Stimulated activated CD4-positive, alpha-beta T cell treated with anti-CD3 and anti-CD28 coated beads, Interleukin-1b, Interleukin-23, amount 100 ng/mL, for 1 hour (primary cell): ENCODE data around the gene CFAP100.

Source experiments
- DNase-seq, 2 donors: peaks; one replicate each; pipeline ENCODE4 v3.0.0-alpha.2; 2020; ENCODE audit warnings: low read depth in 2 of 2

The CFAP100 gene

DNA sequence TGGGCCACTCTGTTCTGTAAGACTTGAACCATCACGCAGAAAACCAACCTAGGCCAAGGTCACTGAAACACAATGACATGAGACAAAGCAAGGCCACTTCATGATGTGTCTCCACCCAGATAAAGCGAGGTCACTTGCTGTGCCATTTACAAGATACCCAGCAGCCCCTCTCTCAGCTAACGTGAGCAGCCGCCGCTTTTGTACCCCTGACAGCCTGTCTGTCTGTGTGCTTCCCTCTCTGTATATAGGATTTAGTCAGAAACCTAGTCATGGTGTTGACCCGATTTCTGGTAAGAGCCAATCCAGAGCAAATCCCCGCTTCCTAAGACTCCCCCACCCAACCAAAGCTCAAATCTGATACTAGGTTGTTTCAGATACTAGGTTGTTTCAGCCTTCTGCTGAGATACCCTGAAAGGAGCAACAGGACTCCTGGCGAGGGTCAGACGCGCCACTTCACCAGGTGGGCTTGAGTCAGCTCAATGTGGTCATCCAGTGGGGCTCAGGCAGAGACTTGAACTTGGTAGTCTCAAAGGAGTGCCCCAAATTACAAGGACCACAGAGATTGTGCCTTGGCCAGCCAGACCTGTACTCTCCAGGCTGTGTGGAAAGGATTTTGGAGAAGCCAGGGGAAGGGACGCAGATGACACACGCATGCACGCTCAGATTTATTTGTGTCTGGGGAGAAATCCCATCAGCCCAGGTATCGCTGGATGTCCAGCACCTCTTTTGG, 84.0 kb downstream of the CFAP100 start:
- no peak for DNase-seq

DNA sequence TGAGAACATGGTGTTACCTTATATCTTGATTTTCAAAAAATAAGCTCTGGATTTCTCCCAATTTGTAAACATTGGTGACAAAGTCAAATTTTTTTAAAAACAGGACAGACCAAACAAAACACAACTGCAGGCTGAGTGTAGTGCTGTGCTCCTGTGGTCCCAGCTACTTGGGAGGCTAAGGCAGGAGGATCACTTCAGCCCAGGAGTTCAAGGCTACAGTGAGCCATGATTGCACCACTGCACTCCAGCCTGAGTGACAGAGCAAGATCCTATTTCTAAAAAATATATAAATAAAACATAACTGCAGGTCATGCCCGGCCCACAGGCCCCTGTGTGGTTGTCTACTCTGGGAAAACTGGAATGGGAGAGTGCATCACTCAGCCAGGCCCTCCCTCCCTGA, 84.9 kb downstream of the CFAP100 start:
- no peak for DNase-seq

DNA sequence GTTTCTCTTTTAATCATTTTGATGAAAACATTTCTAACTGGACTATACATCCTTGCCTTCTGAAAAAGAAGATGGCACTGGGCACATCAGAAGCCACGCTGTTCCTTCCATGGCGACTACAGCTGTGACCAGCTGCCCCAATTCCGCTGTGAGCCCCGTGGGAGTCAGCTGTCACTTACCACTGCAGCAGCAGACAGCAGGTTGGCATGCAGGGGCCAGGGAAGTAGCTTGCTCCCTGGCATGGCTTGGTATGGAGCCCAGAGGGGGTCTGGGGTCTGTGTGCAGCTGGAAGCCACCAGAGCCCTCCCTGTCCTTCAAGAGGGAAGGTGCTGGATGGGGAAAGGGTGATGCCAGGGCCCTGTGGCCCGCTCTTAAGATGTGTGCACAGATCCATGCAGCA, 85.5 kb downstream of the CFAP100 start:
- no peak for DNase-seq

DNA sequence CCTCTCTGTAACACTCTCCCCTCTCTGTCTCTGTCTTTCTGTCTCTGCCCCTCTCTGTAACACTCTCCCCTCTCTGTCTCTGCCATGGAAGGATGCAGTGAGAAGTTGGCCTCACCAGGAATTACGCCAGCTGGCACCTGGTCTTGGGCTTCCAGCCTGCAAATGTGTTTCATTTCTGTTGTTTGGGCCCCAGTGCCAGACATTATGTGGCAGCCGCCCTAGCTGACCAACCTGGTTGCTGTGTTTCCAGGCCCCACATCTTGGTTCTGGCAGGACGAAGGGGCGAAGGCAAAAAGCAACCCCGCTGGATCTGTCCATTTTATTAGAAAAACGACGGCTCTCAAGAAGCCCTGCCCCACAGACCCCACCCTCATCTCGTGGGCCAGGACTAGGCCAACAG, 86.2 kb downstream of the CFAP100 start:
- no peak for DNase-seq

DNA sequence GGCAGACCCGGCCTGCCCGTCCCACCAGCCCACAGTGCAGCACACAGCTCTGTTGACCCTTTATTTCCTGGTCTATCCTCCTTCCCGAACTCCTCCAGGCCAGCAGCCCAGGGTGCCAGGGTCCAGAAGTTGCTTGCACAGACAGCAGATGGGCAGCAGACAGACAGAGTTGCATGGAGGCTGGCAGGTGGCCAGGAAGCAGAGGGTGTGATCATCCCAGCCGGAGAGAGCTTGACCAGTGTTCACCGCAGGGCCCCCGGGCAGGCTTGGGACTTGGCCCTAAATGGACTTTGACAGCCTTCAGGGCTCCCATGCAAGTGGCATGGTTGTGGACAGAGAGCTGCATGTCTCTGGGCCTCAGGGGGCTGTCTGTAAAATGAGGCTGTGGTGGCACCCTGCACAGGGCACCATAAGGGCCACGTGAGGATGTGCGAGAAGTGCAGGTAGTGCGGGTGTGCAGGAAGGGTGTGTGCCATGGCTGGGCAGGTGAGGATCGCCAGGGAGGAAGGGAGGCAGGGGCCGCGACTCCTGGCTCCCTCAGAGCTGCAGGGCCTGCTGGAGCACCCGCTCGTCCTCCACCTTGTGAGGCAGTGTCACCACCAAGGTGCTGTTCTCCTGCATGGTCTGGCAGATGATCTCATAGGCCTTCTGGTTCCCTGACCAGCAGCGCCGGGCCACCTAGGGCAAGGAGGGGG, 87.2 kb downstream of the CFAP100 start:
- no peak for DNase-seq

DNA sequence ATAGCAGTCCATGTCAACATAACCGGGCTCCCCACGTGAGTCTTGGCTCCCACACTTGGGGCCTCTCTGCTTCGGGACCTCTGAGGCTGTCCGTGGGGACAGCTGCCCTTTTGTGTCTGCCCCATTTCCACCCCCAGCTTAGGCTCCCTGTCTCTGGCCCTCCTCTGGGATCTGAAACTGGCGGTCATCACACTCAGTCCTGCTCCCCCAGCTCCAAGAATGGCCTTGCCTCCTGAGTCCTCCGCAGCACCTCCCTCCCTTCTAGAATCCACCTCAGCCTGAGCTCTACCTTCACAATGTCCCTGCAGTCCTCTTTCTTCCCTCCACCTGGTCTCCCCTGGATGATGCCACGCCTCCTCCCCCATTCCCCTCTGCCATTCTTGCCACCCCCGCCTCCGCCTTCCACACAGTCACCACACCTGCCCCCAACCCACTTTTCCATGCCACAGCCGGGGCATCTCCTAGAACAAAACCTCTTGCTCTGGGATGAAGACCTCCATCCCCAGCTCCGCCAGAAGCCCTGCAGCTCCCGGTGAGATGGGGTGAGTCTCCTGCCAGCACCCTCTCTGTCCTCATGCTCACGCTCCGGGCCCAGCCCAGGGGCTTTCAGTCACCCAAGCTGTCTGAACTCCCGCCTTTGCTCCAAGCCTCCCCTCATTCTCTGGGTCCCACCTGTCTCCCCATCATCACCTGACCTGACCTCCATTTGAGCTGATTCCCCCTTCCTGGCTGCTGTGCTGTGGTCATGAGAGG, 88.0 kb downstream of the CFAP100 start:
- no peak for DNase-seq

DNA sequence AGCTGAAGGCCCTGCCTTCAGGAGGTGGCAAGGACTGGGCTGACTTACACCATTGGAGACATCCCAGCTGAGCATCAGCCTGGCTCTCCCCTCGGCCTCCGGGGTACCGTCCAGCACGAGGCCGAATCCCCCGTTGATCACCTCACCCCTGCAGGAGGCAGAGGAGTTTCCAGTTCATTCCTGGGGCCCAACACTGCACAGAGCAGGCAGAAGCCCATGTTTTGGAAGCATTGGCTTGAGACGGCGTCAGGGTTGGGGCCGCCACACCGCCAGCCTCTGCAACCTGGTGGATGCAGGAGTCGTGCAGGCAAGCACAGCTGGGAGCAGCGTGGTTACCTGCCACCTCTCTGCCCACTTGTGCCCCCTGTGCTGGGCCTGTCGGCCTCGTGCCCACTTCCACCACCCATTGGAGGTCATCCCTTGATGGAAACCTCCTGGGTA, 88.6 kb downstream of the CFAP100 start:
- no peak for DNase-seq

DNA sequence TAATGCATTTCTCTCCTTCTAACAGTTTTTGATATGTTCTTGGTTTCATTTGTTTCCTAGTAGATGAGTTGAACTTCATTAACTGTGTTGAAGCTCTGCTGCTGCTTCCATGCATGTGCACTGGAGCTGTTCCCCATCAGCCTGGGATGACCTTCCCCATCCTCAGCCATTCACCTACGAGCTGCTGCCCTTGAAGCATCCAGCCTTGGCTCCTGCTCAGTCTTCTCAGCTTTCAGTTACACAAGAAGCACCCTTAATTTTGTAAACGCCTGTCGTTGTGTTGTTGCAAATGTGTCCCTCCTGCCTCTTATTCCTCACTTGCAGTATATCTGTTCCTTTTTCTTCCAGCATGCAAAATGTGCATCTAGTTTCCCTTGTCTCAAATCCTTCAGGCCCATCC, 89.4 kb downstream of the CFAP100 start:
- DNase-seq: no peak

DNA sequence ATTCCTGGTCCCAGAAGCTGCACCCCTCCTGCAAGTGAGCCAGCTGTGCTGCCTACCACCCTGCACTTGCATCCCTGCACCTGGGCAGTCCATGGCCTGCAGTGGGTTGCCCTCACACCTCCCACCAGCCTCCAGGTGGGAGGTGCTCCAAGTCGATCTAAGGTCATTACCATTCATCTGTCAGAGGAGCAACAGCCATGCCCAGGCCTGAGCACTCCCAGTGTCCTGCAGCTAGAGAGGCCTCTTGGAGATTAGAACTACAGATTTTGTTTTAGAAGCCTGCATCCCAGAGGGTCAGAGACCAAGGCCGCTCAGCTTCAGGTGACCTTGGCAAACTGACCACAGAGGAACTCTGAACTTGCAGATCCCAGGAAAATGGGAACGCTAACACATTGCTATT, 90.0 kb downstream of the CFAP100 start:
- DNase-seq: no peak

DNA sequence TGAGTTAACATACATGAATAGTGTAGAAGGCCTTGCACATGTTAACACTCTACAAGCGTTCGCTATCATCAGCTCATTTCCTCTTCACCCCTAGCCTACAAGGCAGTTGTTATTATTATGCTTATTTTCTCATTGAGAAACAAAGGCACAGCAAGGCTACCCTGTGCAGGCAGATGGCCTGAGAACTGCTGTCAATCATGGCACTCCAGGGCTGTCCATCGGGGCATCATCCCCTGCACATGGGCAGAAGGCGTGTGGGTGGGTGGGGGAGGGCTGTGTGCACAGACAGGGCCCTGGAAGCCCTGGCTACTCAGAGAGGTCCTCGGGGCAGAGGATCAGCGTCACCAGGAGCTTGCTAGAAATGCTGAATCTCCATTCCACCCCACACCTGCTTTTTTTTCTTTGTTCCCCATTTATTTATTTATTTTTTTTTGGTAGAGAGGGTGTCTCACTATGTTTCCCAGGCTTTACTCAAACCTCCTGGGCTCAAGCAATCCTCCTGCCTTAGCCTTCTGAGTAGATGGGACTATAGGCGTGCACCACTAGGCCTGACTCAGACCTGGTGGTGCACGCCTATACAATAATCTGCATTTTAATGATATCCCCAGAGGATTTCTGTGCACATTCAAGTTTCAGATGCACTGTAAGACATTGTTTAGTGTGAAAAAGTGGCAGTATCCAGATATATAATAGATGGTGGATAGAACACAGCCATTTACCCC, 90.6 kb downstream of the CFAP100 start:
- DNase-seq: no peak

DNA sequence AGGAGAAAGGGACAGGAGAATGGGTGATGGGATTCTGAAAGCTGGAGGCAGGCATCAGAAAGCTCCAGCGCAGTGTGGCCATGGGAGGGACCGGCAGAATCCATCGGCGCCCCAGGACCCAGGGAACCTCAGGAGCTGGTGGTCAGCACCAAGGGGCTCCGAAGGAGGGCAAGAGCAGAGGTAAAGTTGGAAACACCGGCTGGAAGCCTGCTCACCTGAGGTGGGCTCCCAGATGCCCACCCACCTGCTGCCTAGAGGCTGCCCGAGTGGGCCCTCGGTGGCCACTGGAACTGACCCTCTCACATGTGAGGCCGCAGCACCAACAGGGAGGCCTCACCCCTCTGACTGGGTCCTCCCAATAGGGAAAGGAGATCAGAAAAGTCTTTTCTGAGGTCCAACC, 91.2 kb downstream of the CFAP100 start:
- DNase-seq: no peak
